Peyer's patch (tissue), 4 donors: ENCODE measurements around the gene GABARAP. TPM values are rescaled to one million over a fixed set of nuclear protein-coding genes. Genes with fewer than 3 reads are reported as not detected.

Source experiments
- DNase-seq, 3 donors: peaks; one replicate each; pipeline ENCODE4 v3.0.0-alpha.2; 2017 to 2019
- H3K27ac ChIP-seq, 4 donors: fragments of 200-600 bp; sonication (generic); one replicate each; pipeline ENCODE4 v1.5.1; 2016 to 2019
- H3K27me3 ChIP-seq, 2 donors: fragments of 200-600 bp; sonication (generic); one replicate each; pipeline ENCODE4 v1.5.1; 2019
- H3K36me3 ChIP-seq, 3 donors: fragments of 200-600 bp; sonication (generic); one replicate each; pipeline ENCODE4 v1.5.1; 2016 to 2019
- H3K4me1 ChIP-seq, 4 donors: fragments of 200-600 bp; sonication (generic); one replicate each; pipeline ENCODE4 v1.5.1; 2016 to 2019
- H3K4me3 ChIP-seq, 4 donors: fragments of 200-600 bp; sonication (generic); 1 replicate in 3 of 4; 2 replicates in 1 of 4; pipeline ENCODE4 v1.5.1; 2016 to 2019; ENCODE audit warnings: mild to moderate bottlenecking in 1 of 4
- H3K9me3 ChIP-seq, 4 donors: fragments of 200-600 bp; sonication (generic); one replicate each; pipeline ENCODE4 v1.5.1; 2016 to 2019; ENCODE audit warnings: mild to moderate bottlenecking in 1 of 4
- CTCF ChIP-seq, 6 experiments: fragments of 450-650 bp in 4 of 6; fragments of 200-600 bp in 2 of 6; sonication (generic) in 1 of 6; IDR thresholded peaks; one replicate each; pipeline ENCODE4 v1.5.1; 2017 to 2019; ENCODE audit warnings: antibody characterized with exemption in 6 of 6, mild to moderate bottlenecking in 3 of 6, moderate library complexity in 1 of 6
- POLR2A ChIP-seq, 2 donors: fragments of 450-650 bp; IDR thresholded peaks; one replicate each; pipeline ENCODE4 v1.5.1; 2017; ENCODE audit warnings: antibody characterized with exemption in 2 of 2, mild to moderate bottlenecking in 2 of 2, moderate library complexity in 2 of 2
- total RNA-seq, 4 donors: library from RNA; depleted of rRNA; stranded (reverse); fragments of >200 nt; gene quantifications; one replicate each; pipeline ENCODE4 v1.1.0, GENCODE V29; 2016

GABARAP gene
- total RNA-seq, 4 donors from 2014 or later, result 288 to 521 (median 367) TPM

- TF ChIP-seq CTCF (IDR thresholded peaks at IDR 0.05) (peak in 5 of 6 experiments; percentile 15 to 57 (median 36)), POLR2A (IDR thresholded peaks at IDR 0.05) (no peak)
- peak overlapping the region; percentile 31 to 57 (median 48) for H3K4me3 ChIP-seq
- peak overlapping the region; percentile 54 to 74 (median 68) for H3K27ac ChIP-seq
- no peaks in the 10 kb centered on the region for H3K27me3 ChIP-seq
- no peaks in the 10 kb centered on the region for H3K9me3 ChIP-seq
- H3K36me3 ChIP-seq, result no peaks in the 10 kb centered on the region
- H3K4me1 ChIP-seq, result peaks cover 5 to 46% (median 8%) of the 10 kb centered on the region in 4 donors
- peak; percentile 98 to 99 (median 99) for DNase-seq
Measured at GRCh38 chr17:7214300-7215135, 27.7 kb downstream of the GABARAP start.

GRCh38 chr17:7213895-7214299 is 28.4 kb downstream of the GABARAP start:
- Histone ChIP-seq H3K27me3 (no peaks in the 10 kb centered on the region), H3K4me3 (peak overlapping the region; percentile 31 to 57 (median 48)), H3K9me3 (no peaks in the 10 kb centered on the region), H3K4me1 (peaks cover 0 to 39% (median 4%) of the 10 kb centered on the region in 4 donors), H3K36me3 (no peaks in the 10 kb centered on the region), H3K27ac (peak overlapping the region; percentile 54 to 74 (median 68))
- TF ChIP-seq POLR2A (IDR thresholded peaks at IDR 0.05) (no peak), CTCF (IDR thresholded peaks at IDR 0.05) (peak in 5 of 6 experiments; percentile 23 to 32 (median 31))
- no peak for DNase-seq

- Histone ChIP-seq H3K27ac (no peak overlapping the region), H3K27me3 (no peaks in the 10 kb centered on the region), H3K4me3 (no peak overlapping the region), H3K36me3 (no peaks in the 10 kb centered on the region), H3K4me1 (peaks cover 0 to 27% (median 0%) of the 10 kb centered on the region in 4 donors), H3K9me3 (no peaks in the 10 kb centered on the region)
- TF ChIP-seq CTCF (IDR thresholded peaks at IDR 0.05), result no peak
- no peak for TF ChIP-seq POLR2A (IDR thresholded peaks at IDR 0.05)
- DNase-seq, result no peak
Measured at GRCh38 chr17:7211491-7212273, 30.6 kb downstream of the GABARAP start.

- DNase-seq, result no peak
- H3K36me3 ChIP-seq, result no peaks in the 10 kb centered on the region
- peaks cover 0 to 8% (median 1%) of the 10 kb centered on the region in 4 donors for H3K4me1 ChIP-seq
- no peaks in the 10 kb centered on the region for H3K27me3 ChIP-seq
- no peaks in the 10 kb centered on the region for H3K9me3 ChIP-seq
- no peak overlapping the region for H3K4me3 ChIP-seq
- no peak for TF ChIP-seq POLR2A (IDR thresholded peaks at IDR 0.05)
- TF ChIP-seq CTCF (IDR thresholded peaks at IDR 0.05), result no peak
- H3K27ac ChIP-seq, result no peak overlapping the region
Measured at GRCh38 chr17:7208754-7209460, 33.3 kb downstream of the GABARAP start.

GRCh38 chr17:7208027-7208571 is 34.1 kb downstream of the GABARAP start:
- no peak overlapping the region for H3K27ac ChIP-seq
- no peaks in the 10 kb centered on the region for H3K27me3 ChIP-seq
- no peak for TF ChIP-seq POLR2A (IDR thresholded peaks at IDR 0.05)
- no peak for TF ChIP-seq CTCF (IDR thresholded peaks at IDR 0.05)
- H3K9me3 ChIP-seq, result no peaks in the 10 kb centered on the region
- peaks cover 0 to 6% (median 1%) of the 10 kb centered on the region in 4 donors for H3K4me1 ChIP-seq
- H3K36me3 ChIP-seq, result peaks cover 0 to under 1% (median 0%) of the 10 kb centered on the region in 3 donors
- H3K4me3 ChIP-seq, result no peak overlapping the region
- DNase-seq, result no peak
